HG03039 (cell line): ENCODE measurements around the gene ZBED6.
A peak's percentile ranks its signal among the peaks of the same experiment; 100 is the strongest.
"Not testable (repeated sequence)": the region's sequence is repeated elsewhere in the genome, so short reads cannot be mapped to it uniquely, and the experiment has no call there.

ENCODE experiments used
- ATAC-seq: cut with Tn5 transposase; IDR thresholded peaks from one replicate; pipeline ENCODE4 v1.9.1; 2021; ENCODE audit warnings: mild to moderate bottlenecking, moderate library complexity; ENCODE audit not compliant: unreplicated experiment

ZBED6 gene

DNA sequence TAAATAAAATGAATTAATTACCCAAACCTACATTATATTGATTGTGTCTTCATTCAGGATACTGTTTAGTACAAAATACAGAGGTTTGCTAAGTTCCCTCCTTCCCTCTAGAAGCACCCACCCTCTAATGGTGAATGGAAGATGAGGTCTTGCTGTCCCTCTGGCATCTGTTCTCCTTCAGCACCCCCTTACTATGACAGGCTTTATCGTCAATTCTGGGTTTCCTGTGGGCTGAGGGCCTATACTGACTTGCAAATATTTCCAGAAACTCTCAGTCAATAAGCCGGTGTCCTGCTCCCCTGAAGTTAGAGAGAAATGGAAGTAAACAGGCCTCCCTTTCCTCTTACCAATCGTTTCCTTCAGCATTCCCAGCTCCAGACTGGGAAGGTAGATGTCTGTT is 17.3 kb upstream of the ZBED6 start:
- ATAC-seq, result no peak

DNA sequence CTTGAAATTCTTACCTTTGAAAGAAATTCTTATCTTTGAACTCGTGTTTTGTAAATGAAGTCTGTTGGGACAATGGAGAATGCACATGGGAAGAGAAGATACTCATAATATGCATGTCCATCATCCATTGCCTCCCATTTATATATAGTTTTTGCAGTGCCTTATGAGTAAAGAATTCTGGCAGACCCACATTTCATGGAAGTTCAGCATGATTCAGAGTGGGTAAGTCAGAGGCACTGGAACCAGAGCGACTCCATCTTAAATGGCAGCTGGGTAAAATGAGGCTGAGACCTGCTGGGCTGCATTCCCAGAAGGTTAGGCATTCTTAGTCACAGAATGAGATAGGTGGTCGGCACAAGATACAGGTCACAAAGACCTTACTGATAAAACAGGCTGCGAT is 16.6 kb upstream of the ZBED6 start:
- ATAC-seq, result no peak

DNA sequence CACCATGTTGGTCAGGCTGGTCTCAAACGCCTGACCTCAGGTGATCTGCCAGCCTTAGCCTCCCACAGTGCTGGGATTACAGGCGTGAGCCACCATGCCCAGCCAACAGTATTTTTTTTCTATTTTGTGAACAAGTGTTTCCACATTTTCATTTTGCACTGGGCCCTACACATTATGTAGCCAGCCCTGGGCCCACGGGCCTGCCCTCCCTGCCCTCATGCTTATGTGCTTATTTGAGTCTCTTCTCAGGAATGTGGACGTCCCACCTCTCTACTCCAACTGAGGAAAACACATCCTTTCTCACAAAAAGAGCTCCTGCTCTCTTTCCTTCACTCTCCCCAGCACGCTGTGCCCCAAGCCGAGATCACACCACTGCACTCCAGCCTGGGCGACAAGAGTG is 13.5 kb upstream of the ZBED6 start:
- no peak for ATAC-seq

DNA sequence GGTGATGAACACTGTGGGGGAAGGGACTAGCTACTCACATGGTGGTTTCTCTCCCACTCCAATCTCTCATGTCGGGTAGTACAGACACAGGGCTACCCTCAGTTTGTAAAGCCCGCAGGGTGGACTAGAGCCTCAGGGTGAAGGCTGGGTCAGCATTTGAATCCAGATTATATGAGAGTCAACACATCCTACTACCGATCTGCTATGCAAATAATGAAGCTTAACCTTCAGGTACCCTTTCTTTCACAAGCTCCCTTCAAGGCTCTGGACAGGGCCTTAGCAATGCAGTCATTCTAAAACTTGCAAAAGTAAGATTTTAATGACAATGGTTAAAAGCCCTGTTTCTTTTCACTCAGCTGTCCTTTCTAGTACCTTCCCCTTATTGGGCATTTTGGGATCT is 5.5 kb upstream of the ZBED6 start:
- no peak for ATAC-seq

DNA sequence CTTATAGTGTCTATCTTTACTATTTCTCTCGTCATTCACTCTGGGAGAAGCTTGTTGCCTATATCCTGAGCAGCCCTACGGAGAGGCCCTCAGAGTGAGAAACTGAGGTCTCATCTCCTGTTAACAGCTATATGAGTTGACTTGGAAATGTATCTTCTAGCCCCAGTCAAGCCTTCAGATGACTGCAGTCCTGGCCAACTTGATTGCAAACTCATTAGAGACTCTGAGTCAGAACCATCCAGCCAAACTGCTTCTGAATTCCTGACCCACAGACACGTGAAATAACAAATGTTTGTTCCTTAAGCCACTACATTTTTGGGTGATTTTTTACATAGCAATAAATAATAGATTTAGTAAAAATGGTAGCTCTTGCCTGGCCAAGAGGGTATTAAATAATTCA is 3.9 kb upstream of the ZBED6 start:
- no peak for ATAC-seq

DNA sequence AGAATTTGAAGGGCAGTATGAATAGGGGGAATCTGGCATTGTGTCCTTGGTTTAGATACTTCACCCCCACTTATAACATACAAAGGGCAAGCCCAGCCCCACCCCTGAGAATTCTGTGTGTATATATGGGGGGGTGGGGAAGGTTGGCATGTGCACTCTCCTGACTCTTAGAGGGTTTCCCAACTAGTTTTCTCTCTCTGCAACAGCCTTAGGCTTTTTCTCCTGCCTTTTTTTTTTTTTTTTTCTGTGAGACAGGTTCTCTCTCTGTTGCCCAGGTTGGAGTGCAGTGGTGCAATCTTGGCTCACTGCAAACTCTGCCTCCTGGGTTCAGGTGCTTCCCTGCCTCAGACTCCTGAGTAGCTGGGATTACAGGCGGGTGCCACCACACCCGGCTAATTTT is 2.9 kb upstream of the ZBED6 start:
- ATAC-seq, result no peak

DNA sequence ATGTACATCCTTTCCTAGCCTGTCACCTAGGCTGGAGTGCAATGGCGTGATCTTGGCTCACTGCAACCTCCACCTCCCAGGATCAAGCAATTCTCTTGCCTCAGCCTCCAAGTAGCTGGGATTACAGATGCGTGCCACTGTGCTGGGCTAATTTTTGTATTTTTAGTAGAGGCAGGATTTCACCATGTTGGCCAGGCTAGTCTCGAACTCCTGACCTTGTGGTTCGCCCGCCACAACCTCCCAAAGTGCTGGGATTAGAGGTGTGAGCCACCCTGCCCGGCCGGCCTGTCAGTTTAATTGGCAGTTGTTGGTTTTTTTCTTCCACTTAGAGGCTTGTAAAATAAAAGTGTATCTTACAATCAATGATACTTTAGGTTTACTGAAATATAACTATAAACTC is 1.9 kb upstream of the ZBED6 start:
- ATAC-seq, result not testable (repeated sequence)

DNA sequence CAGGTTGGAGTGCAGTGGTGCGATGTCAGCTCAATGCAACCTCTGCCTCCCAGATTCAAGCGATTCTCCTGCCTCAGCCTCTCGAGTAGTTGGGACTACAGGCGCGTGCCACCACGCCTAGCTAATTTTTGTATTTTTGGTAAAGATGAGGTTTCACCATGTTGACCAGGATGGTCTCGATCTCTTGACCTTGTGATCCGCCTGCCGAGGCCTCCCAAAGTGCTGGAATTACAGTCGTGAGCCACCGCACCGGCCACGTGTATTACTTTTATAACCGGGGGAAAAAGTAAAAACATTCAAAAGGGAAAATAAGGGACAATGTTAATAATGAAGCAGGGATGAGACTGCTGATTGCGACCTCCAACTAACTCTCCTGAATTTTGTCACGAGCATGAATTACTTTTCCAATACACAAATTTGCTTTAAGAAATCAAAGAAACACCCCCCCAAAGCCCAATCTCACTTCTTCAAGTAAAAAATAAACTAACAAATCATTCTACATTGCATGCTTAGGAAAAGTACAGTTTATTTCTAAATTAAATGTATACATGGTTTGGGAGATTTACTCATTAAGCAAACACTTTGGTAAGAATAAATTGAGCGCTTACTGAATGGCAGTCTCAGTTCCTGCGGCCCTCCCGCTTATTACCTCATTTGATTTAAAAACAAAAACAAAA is 521 bp upstream of the ZBED6 start:
- no peak for ATAC-seq

DNA sequence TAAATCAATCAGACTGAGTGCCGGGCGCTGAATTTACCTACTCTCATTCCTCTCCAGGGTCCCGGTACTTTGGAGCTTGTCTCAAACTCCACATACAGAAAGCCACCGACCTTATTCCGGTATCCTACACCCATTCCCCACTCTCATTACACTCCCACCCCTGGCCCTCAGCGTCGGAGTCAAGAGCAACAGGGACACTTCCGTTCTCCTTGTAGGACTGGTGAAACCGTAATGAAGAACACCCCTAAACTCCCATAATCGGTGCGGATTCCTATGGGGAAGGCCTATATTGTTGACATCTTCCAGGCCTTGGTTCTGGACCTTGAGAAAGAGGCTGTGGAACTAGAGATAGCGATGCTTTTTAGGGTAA is 798 bp downstream of the ZBED6 start:
- ATAC-seq, result peak; percentile 11

DNA sequence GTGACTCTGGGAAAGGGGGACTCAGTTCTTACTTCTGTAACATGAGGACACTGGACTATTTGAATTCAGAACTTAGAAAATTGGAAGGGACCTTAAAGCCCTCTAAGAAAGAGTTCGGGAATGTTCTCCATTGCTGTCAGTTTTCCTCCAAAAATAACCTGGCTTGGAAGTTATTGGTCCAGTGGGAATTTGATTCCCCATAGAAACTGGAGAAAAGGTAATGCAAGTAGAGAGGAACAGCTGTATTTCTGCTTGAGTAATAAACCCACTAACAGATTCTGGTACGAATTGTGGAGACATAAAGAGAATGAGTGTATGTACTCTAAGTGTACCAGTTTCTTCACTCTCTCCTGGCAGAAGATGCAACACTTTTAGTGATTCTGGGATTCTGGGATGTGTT is 1.8 kb downstream of the ZBED6 start:
- ATAC-seq, result no peak

DNA sequence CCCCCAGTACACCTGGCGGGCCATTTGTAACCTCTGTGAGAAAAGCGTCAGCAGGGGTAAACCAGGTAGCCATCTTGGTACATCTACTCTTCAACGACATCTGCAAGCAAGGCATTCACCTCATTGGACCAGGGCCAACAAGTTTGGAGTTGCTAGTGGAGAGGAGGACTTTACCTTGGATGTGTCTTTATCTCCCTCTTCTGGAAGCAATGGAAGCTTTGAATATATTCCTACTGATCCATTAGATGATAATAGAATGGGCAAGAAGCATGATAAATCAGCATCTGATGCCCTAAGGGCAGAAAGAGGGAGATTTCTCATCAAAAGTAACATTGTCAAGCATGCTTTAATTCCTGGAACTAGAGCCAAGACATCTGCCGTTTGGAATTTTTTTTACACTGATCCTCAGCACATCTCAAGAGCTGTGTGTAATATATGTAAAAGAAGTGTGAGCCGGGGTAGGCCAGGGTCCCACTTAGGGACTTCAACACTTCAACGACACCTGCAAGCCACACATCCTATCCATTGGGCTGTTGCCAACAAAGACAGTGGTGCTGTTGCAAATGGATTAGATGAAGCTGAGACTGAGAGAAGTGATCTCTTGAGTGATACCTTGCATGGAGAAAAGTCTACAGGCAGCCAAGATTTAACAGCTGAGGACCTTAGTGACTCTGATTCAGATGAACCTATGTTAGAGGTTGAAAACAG is 2.7 kb downstream of the ZBED6 start:
- ATAC-seq, result no peak

DNA sequence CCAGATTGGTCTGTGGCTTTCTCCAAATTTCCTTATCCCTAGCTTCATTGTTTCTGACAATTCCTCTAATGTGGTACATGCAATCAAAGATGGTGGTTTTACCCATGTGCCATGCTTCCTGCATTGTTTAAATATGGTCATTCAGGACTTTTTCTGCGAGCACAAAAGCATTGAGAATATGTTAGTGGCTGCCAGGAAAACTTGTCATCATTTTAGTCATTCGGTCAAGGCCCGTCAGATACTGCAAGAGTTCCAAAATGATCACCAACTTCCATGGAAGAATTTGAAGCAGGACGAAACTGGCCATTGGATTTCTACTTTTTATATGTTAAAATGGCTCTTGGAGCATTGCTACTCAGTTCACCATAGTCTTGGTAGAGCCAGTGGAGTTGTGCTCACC is 3.7 kb downstream of the ZBED6 start:
- ATAC-seq, result no peak

DNA sequence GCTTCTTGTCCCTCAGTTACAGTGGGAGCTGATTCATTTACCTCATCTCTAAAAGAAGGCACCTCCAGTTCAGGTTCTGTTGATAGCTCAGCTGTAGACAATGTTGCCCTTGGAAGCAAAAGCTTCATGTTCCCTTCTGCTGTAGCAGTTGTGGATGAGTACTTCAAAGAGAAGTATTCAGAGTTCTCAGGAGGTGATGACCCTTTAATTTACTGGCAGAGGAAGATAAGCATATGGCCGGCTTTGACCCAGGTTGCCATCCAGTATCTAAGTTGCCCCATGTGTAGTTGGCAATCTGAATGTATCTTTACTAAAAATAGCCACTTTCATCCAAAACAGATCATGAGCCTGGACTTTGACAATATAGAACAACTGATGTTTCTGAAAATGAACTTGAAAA is 4.5 kb downstream of the ZBED6 start:
- ATAC-seq, result no peak

DNA sequence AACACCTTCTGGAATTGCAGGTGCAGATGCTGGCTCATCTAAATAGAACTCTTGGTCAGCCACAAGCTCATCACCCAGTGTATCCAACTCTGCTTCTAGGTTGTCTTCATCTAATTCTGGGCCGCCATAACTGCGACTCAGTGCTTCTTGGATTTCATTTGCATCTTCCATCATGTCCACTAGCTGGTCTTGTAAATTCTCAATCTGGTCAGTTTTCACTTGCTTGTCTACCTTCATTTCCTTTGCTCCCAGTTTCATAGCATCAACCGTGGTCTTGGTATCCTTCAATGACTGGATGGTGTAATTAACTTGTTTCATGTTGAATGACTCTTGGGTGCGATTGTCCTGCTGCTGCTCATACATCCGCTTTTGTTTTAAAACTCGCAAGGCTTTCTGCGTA is 10.3 kb downstream of the ZBED6 start:
- ATAC-seq, result no peak

DNA sequence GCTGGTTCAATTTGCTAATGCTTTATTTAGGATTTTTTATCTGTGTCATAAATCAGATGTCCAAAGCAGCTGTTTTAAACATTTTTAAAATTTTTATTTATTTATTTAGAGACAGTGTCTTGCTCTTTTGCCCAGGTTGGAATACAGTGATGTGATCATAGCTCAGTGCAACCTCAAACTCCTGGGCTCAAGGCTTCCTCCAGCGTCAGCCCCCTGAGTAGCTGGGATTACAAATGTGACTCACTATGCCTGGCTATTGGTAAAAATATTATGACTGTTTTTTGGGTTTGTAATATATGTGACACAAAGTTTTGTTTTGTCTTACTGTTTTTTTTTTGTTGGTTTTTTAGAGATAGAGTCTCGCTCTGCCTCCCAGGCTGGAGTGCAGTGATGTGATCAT is 11.8 kb downstream of the ZBED6 start:
- no peak for ATAC-seq

DNA sequence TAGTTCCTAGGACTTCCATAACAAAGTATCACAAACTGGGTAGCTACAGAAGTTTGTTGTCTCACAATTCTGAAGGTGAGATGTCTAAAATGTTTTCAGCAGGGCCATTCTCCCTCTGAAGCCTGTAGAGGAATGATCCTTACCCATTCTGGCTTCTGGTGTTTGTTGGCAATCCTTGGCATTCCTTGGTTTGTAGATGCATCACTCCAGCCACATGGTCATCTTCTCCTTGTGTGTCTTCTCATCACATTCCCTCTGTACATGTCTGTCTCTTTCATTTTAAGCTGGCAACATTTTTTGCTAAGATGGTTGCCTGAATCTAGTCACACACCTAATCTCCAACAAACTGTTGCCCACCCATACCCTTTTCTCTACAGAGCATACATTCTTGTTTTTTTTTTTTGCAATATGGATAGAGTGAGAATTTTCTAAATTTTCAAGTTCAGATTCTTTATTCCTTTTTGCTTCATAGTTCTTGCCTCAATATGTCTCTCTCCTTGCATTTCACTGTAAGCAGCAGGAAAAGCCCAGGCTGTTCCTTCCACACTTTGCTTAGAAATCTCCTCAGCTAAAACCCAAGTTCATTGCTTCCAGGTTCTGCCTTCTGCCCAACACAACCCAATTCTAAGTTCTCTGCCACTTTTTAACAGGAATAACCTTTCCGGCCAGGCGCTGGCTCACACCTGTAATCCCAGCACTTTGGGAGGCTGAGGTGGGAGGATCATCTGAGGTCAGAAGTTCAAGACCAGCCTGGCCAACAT is 18.3 kb downstream of the ZBED6 start:
- no peak for ATAC-seq

DNA sequence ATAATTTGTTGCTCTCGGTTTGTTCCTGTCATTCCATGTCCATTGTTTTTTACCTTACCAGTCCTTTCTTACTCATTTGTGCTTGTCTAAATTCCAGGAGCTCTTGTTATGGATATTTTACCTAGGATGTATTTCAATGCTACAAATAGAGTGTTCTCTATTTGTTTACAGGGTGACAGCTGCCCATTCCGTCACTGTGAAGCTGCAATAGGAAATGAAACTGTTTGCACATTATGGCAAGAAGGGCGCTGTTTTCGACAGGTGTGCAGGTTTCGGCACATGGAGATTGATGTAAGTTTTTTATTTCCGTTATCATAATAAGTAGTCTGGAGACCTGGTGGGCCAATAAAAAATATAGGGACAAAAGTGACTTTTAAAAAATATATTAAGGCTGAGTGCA is 23.0 kb downstream of the ZBED6 start:
- ATAC-seq, result no peak

DNA sequence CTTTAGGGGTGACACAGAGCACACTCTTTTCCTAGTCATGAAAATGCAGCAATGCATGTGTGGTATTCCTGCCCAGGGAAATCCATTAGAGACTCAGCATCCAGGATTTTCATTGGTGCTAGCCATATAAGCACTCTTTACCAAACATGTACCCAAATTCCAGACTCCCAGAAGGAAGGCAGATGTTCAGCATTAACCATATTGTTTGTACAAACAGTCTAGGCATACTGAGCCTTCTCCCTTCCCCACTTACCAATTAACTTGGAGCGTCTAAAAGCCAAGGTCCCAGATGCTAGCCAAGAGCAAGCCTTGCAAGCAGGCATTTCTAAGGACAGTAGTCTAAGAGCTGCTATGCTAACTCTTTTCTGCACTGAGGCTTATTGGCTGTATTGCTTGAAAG is 27.9 kb downstream of the ZBED6 start:
- ATAC-seq, result no peak

DNA sequence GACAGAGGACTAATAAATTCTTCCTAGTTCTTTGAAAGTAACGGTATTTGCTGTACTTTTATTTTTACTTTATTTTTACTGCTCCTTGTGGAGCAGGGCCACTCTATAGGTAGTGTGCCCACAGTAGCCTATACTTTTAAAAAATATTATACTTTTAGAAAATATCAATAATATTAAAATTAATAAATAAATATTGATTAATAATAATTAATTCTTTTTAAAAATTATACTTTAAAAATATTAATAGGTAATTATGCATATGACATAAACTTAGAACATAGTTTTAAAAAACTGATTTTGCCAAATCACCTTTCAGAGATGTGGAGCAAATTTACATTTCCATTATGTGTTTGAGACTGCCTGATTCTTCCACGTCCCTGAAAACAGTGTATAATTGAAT is 30.8 kb downstream of the ZBED6 start:
- no peak for ATAC-seq

DNA sequence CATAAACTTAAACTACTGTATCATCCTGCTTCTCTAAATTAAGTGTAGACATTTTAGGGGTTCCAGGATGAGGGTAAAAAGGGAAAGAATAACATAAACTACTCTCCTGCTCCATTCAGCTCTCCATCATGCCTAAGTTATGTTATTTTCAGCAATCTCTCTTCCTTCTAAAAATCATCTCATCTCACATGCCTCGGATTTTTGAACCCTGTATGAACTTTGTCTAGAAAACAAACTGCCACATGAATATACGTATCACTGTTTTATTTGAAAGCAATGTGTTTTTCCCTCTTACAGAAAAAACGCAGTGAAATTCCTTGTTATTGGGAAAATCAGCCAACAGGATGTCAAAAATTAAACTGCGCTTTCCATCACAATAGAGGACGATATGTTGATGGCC is 32.6 kb downstream of the ZBED6 start:
- no peak for ATAC-seq

DNA sequence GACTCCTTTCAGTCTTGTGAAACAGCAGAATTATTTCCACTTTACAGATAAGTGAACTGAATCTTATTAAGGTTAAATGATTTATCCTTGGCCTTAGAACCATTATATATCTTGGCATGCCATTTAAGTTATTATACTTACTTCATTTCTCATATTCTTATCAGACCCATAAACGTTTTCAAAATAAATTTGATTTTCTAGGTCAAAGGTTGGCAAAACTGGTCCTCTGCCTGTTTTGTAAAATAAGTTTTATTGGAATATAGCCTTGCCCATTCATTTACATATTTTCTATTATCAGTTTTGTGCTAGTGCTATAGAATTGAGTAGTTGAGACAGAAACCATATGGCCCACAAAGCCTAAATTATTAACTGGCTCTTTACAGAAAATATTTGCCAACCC is 33.1 kb downstream of the ZBED6 start:
- ATAC-seq, result no peak

DNA sequence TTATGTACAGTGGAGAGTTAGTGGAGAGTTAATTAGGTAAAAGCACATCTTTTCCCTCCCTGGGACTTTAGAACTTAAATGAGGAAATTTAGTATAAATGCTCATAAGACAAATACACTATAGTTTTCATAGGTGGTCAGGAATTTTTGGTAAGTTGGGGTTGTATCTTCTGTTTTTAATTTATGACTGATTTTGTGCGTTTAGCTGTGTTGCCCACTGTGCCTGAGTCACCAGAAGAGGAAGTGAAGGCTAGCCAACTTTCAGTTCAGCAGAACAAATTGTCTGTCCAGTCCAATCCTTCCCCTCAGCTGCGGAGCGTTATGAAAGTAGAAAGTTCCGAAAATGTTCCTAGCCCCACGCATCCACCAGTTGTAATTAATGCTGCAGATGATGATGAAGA is 33.8 kb downstream of the ZBED6 start:
- not testable (repeated sequence) for ATAC-seq
